CD8-positive, alpha-beta memory T cell (primary cell): ENCODE measurements around the gene NAPSA. TPM values are rescaled to one million over a fixed set of nuclear protein-coding genes. Genes with fewer than 3 reads are reported as not detected.

Experiments used
- CTCF ChIA-PET: fragments of 350-600 bp; sonication (Branson Sonifier 250); formaldehyde crosslinking; loops from one replicate; lab custom pipeline; 2021; ENCODE audit warnings: antibody characterized with exemption; lab: Charles Lee
- POLR2A ChIA-PET: fragments of 350-600 bp; sonication (Branson Sonifier 250); formaldehyde crosslinking; loops from one replicate; lab custom pipeline; 2021; ENCODE audit warnings: antibody characterized with exemption; lab: Charles Lee
- DNase-seq, 5 donors: peaks; one replicate each; pipeline versions ENCODE4 v3.0.0 to v3.0.0-alpha.2; 2020 to 2022; ENCODE audit warnings: mixed read lengths in 1 of 5
- H3K27ac ChIP-seq: one replicate; pipeline ENCODE4 v1.7.0; 2013; ENCODE audit warnings: low read depth, mild to moderate bottlenecking, low read length, moderate library complexity
- H3K27me3 ChIP-seq: 2 replicates; pipeline ENCODE4 v1.7.0; 2013; ENCODE audit warnings: low read length, mild to moderate bottlenecking; ENCODE audit not compliant: insufficient read depth, poor library complexity, severe bottlenecking
- H3K36me3 ChIP-seq: 2 replicates; pipeline ENCODE4 v1.7.0; 2013; ENCODE audit warnings: mild to moderate bottlenecking, low read length, moderate library complexity; ENCODE audit not compliant: insufficient read depth
- H3K4me1 ChIP-seq: 2 replicates; pipeline ENCODE4 v1.7.0; 2013; ENCODE audit warnings: mild to moderate bottlenecking, low read length, moderate library complexity; ENCODE audit not compliant: insufficient read depth
- H3K4me3 ChIP-seq: 2 replicates; pipeline ENCODE4 v1.7.0; 2013; ENCODE audit warnings: mild to moderate bottlenecking, low read length
- H3K9me3 ChIP-seq: 2 replicates; pipeline ENCODE4 v1.7.0; 2013; ENCODE audit warnings: mild to moderate bottlenecking, low read length
- H3K27ac Mint-ChIP-seq, 8 donors: one replicate each; pipeline ENCODE4 v1.8.0; 2020 to 2021; ENCODE audit warnings: mixed read lengths in 8 of 8, mild to moderate bottlenecking in 6 of 8, inconsistent platforms in 3 of 8, moderate library complexity in 3 of 8
- H3K27me3 Mint-ChIP-seq, 2 donors: one replicate each; pipeline ENCODE4 v1.8.0; 2020 to 2021; ENCODE audit warnings: mixed read lengths in 2 of 2, mild to moderate bottlenecking in 1 of 2, moderate library complexity in 1 of 2
- H3K36me3 Mint-ChIP-seq, 3 donors: one replicate each; pipeline ENCODE4 v1.8.0; 2020 to 2021; ENCODE audit warnings: mixed read lengths in 3 of 3, inconsistent platforms in 1 of 3, mild to moderate bottlenecking in 1 of 3
- H3K4me1 Mint-ChIP-seq, 3 donors: one replicate each; pipeline ENCODE4 v1.8.0; 2020 to 2021; ENCODE audit warnings: mixed read lengths in 3 of 3, inconsistent platforms in 1 of 3, mild to moderate bottlenecking in 1 of 3
- H3K4me3 Mint-ChIP-seq, 7 donors: one replicate each; pipeline ENCODE4 v1.8.0; 2020 to 2021; ENCODE audit warnings: mixed read lengths in 7 of 7, mild to moderate bottlenecking in 6 of 7, moderate library complexity in 4 of 7, inconsistent platforms in 2 of 7
- H3K9me3 Mint-ChIP-seq, 5 donors: one replicate each; pipeline ENCODE4 v1.8.0; 2020 to 2022; ENCODE audit warnings: mixed read lengths in 5 of 5, mild to moderate bottlenecking in 3 of 5, moderate library complexity in 2 of 5, inconsistent platforms in 1 of 5
- polyA plus RNA-seq: library from polyadenylated mRNA; unstranded; fragments of 300-500 nt; fragmentation: Illumina TruSeq; gene quantifications from one replicate; pipeline ENCODE4 v1.2.3, GENCODE V29; 2021
- total RNA-seq, 2 experiments: library from RNA; stranded (reverse); gene quantifications; one replicate each; pipeline ENCODE4 v1.2.3, GENCODE V29; 2021

NAPSA gene
- total and polyA plus RNA-seq, 3 experiments from 2014 or later = 1.6 to 22.5 (median 19.7) TPM

GRCh38 chr19:50402544-50403301, 37.3 kb upstream of the NAPSA start:
- H3K27ac Mint-ChIP-seq = no peak overlapping the region
- Histone ChIP-seq H3K4me3 (no peak overlapping the region), H3K27ac (no peak overlapping the region), H3K9me3 (no peaks in the 10 kb centered on the region), H3K36me3 (no peaks in the 10 kb centered on the region), H3K27me3 (no peaks in the 10 kb centered on the region), H3K4me1 (no peaks in the 10 kb centered on the region)
- POLR2A ChIA-PET = no interaction called here
- no peak for DNase-seq
- H3K4me3 Mint-ChIP-seq = no peak overlapping the region
- H3K4me1 Mint-ChIP-seq = peaks cover 0 to 3% (median 0%) of the 10 kb centered on the region in 3 donors
- H3K27me3 Mint-ChIP-seq = no peaks in the 10 kb centered on the region
- H3K36me3 Mint-ChIP-seq = peaks cover 0 to 45% (median 9%) of the 10 kb centered on the region in 3 donors
- H3K9me3 Mint-ChIP-seq = no peaks in the 10 kb centered on the region
- CTCF ChIA-PET = no interaction called here

GRCh38 chr19:50401605-50402450, 36.4 kb upstream of the NAPSA start:
- Mint-ChIP-seq H3K4me3 (no peak overlapping the region), H3K27me3 (no peaks in the 10 kb centered on the region), H3K9me3 (no peaks in the 10 kb centered on the region), H3K27ac (no peak overlapping the region), H3K4me1 (peaks cover 0 to 5% (median 0%) of the 10 kb centered on the region in 3 donors), H3K36me3 (peaks cover 0 to 42% (median 10%) of the 10 kb centered on the region in 3 donors)
- H3K27me3 ChIP-seq = no peaks in the 10 kb centered on the region
- no peak for DNase-seq
- H3K27ac ChIP-seq = no peak overlapping the region
- H3K36me3 ChIP-seq = no peaks in the 10 kb centered on the region
- H3K4me1 ChIP-seq = no peaks in the 10 kb centered on the region
- ChIA-PET POLR2A (no interaction called here), CTCF (no interaction called here)
- no peak overlapping the region for H3K4me3 ChIP-seq
- H3K9me3 ChIP-seq = no peaks in the 10 kb centered on the region

- no peaks in the 10 kb centered on the region for H3K36me3 ChIP-seq
- Mint-ChIP-seq H3K27ac (peak overlapping the region in 1 of 8 donors; percentile 29), H3K36me3 (peaks cover 0 to 30% (median 8%) of the 10 kb centered on the region in 3 donors), H3K4me1 (peaks cover 0 to 5% (median 0%) of the 10 kb centered on the region in 3 donors), H3K9me3 (no peaks in the 10 kb centered on the region), H3K4me3 (no peak overlapping the region), H3K27me3 (no peaks in the 10 kb centered on the region)
- ChIA-PET CTCF (interaction anchor here (1.2 kb wide), 1 partner anchor 42 kb away, joined by 5 read pairs; no protein-coding TSS in a partner anchor), POLR2A (no interaction called here)
- H3K4me1 ChIP-seq = no peaks in the 10 kb centered on the region
- H3K4me3 ChIP-seq = no peak overlapping the region
- H3K27me3 ChIP-seq = no peaks in the 10 kb centered on the region
- no peak for DNase-seq
- H3K27ac ChIP-seq = no peak overlapping the region
- no peaks in the 10 kb centered on the region for H3K9me3 ChIP-seq
These were observed 33.9 kb upstream of the NAPSA start for GRCh38 chr19:50399368-50399745.

- Mint-ChIP-seq H3K4me3 (no peak overlapping the region), H3K27me3 (no peaks in the 10 kb centered on the region), H3K36me3 (peaks cover 0 to 28% (median 8%) of the 10 kb centered on the region in 3 donors), H3K4me1 (peaks cover 0 to 5% (median 0%) of the 10 kb centered on the region in 3 donors), H3K27ac (no peak overlapping the region), H3K9me3 (no peaks in the 10 kb centered on the region)
- Histone ChIP-seq H3K4me1 (no peaks in the 10 kb centered on the region), H3K27me3 (no peaks in the 10 kb centered on the region), H3K9me3 (no peaks in the 10 kb centered on the region), H3K36me3 (no peaks in the 10 kb centered on the region), H3K27ac (no peak overlapping the region), H3K4me3 (no peak overlapping the region)
- ChIA-PET POLR2A (no interaction called here), CTCF (interaction anchor here (1.2 kb wide), 1 partner anchor 42 kb away, joined by 5 read pairs; no protein-coding TSS in a partner anchor)
- no peak for DNase-seq
These were observed 33.4 kb upstream of the NAPSA start for GRCh38 chr19:50398675-50399367.

- Histone ChIP-seq H3K9me3 (no peaks in the 10 kb centered on the region), H3K4me1 (no peaks in the 10 kb centered on the region), H3K4me3 (no peak overlapping the region), H3K27ac (no peak overlapping the region), H3K36me3 (no peaks in the 10 kb centered on the region), H3K27me3 (no peaks in the 10 kb centered on the region)
- Mint-ChIP-seq H3K27ac (no peak overlapping the region), H3K9me3 (no peaks in the 10 kb centered on the region), H3K36me3 (peaks cover 0 to 29% (median 6%) of the 10 kb centered on the region in 3 donors), H3K4me3 (no peak overlapping the region), H3K27me3 (no peaks in the 10 kb centered on the region), H3K4me1 (peaks cover 0 to 5% (median 0%) of the 10 kb centered on the region in 3 donors)
- ChIA-PET CTCF (no interaction called here), POLR2A (no interaction called here)
- no peak for DNase-seq
These were observed 28.6 kb upstream of the NAPSA start for GRCh38 chr19:50394017-50394416.

- Mint-ChIP-seq H3K4me3 (no peak overlapping the region), H3K4me1 (peaks cover 0 to 5% (median 0%) of the 10 kb centered on the region in 3 donors), H3K27ac (no peak overlapping the region), H3K9me3 (no peaks in the 10 kb centered on the region), H3K27me3 (no peaks in the 10 kb centered on the region), H3K36me3 (peaks cover 0 to 28% (median 6%) of the 10 kb centered on the region in 3 donors)
- H3K27me3 ChIP-seq = no peaks in the 10 kb centered on the region
- no peaks in the 10 kb centered on the region for H3K36me3 ChIP-seq
- no peak overlapping the region for H3K27ac ChIP-seq
- ChIA-PET CTCF (no interaction called here), POLR2A (no interaction called here)
- DNase-seq = no peak
- H3K4me3 ChIP-seq = no peak overlapping the region
- H3K9me3 ChIP-seq = no peaks in the 10 kb centered on the region
- H3K4me1 ChIP-seq = no peaks in the 10 kb centered on the region
These were observed 28.1 kb upstream of the NAPSA start for GRCh38 chr19:50393589-50393988.

- Histone ChIP-seq H3K4me1 (no peaks in the 10 kb centered on the region), H3K4me3 (no peak overlapping the region), H3K27me3 (no peaks in the 10 kb centered on the region), H3K9me3 (no peaks in the 10 kb centered on the region), H3K27ac (no peak overlapping the region), H3K36me3 (peaks cover 2% of the 10 kb centered on the region)
- POLR2A ChIA-PET = no interaction called here
- DNase-seq = no peak
- H3K27me3 Mint-ChIP-seq = no peaks in the 10 kb centered on the region
- peaks cover under 1 to 2% (median 2%) of the 10 kb centered on the region in 3 donors for H3K4me1 Mint-ChIP-seq
- no peak overlapping the region for H3K4me3 Mint-ChIP-seq
- no peaks in the 10 kb centered on the region for H3K9me3 Mint-ChIP-seq
- no peak overlapping the region for H3K27ac Mint-ChIP-seq
- peaks cover 0 to 28% (median 3%) of the 10 kb centered on the region in 3 donors for H3K36me3 Mint-ChIP-seq
- CTCF ChIA-PET = no interaction called here
These were observed 27.3 kb upstream of the NAPSA start for GRCh38 chr19:50392759-50393158.
